ENCODE measurements around the gene TCAIM. TPM values are rescaled to one million over a fixed set of nuclear protein-coding genes. Genes with fewer than 3 reads are reported as not detected.

The TCAIM gene
- total and polyA plus RNA-seq, 2 of the 4 experiments (the other 2 are of a cell fraction) = 11.0 to 21.5 TPM

DNA sequence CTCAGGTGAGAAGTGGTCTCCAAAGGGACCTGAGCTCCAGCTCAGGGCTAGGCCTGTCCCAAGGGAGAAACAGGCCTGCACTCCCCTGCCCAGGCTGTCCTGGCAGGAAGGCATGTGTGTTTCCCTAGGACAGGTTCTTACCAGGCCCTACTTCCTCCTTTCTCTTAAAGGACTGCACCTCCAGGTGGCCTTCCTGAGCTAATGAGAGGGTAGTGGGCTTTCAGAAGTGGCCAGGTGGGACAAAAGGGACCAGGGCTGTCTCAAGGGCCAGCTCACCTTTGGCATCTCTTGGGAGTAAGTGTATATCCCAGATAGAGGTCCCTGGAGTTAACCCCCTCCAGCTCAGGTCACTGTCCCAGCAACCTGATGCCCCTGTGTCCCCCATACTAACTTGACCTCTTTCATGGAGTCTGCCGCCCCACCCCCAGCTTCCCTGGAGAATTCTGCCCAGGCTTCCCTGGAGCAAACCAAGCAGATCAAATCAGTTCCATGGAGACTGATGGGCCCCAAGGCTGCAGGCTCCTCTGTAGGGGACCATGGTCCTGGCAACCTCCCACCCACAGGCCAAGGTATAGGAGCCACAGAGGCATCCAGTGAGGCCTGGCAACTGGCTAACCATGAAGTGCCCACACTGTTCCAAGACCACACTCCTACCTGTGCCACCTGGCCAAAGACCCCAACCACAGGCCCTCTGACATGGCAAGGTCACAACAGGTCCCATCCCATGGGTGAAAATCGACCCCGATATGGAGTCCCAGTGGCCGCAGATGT, 71.3 kb downstream of the TCAIM start:
- Histone ChIP-seq H3K14ac (replicated peaks; ENCODE audit: low read depth, low read length) (no peak overlapping the region), H3K36me3 (ENCODE audit: control insufficient read depth, insufficient read depth, low read length) (no peaks in the 10 kb centered on the region), H3K9ac (ENCODE audit: low read depth, low read length) (no peak overlapping the region), H3K9me3 (ENCODE audit: control insufficient read depth, insufficient read depth, low read length) (no peaks in the 10 kb centered on the region), H3K4me1 (ENCODE audit: control insufficient read depth, insufficient read depth, low read length) (no peaks in the 10 kb centered on the region), H3K23ac (ENCODE audit: low read depth, low read length) (no peak overlapping the region), H2AK5ac (ENCODE audit: low read depth, low read length) (no peak overlapping the region), H2AK9ac (replicated peaks; ENCODE audit: low read depth, low read length, poor library complexity) (peak overlapping the region; percentile 26), H3K9me1 (ENCODE audit: insufficient read depth, low read length) (0 out of 2 replicates have a peak, but pooled peaks cover 5% of the 10 kb centered on the region), H3K56ac (ENCODE audit: extremely low read depth, insufficient read depth, low read length) (no peak overlapping the region), H2BK20ac (ENCODE audit: low read depth, low read length) (no peak overlapping the region), H3K27me3 (ENCODE audit: control insufficient read depth, insufficient read depth, low read length) (no peaks in the 10 kb centered on the region), H2BK5ac (ENCODE audit: low read depth, low read length, poor library complexity, severe bottlenecking) (no peak overlapping the region), H2BK120ac (ENCODE audit: low read depth, low read length) (no peak overlapping the region), H3K18ac (ENCODE audit: low read depth, low read length) (no peak overlapping the region), H4K91ac (ENCODE audit: insufficient read depth, low read depth, low read length) (no peak overlapping the region), H4K8ac (ENCODE audit: low read depth in 2 of 2, low read length in 2 of 2) (no peak overlapping the region), H2AFZ (replicated peaks; ENCODE audit: low read length, poor library complexity) (no peak overlapping the region), H3K4me3 (ENCODE audit: insufficient read depth, low read depth, low read length) (no peak overlapping the region), H4K20me1 (ENCODE audit: insufficient read depth, low read length) (no peaks in the 10 kb centered on the region), H3K27ac (ENCODE audit: insufficient read depth, low read length) (no peak overlapping the region), H2BK15ac (ENCODE audit: low read depth, low read length) (no peak overlapping the region), H3K79me1 (ENCODE audit: low read depth in 1 of 2, low read length in 2 of 2) (no peaks in the 10 kb centered on the region), H4K5ac (ENCODE audit: low read depth, low read length) (no peak overlapping the region), H3K4ac (ENCODE audit: low read depth, low read length) (no peak overlapping the region), H3K4me2 (ENCODE audit: low read depth, low read length) (no peak overlapping the region)
- BruUV-seq (replicated peaks) = no TSS peak
- 80% methylated on average over 1 of the region's 4 CpGs; no CpG with 5 or more reads in 1 of the 2 experiments for WGBS, 2 experiments (ENCODE audit: extremely low coverage in 2 of 2, insufficient read length in 1 of 2)
- ChIA-PET CTCF (interaction anchor here (0.8 kb wide), 1 partner anchor 86 kb away, joined by 3 read pairs; no protein-coding TSS in a partner anchor), POLR2A (ENCODE audit: unreplicated experiment) (no interaction called here)
- in situ Hi-C loops (cut with MboI; ENCODE audit: low sequenced_read_pairs) = no loop called here
- dilution Hi-C loops (cut with HindIII; ENCODE audit: low sequenced_read_pairs, unreplicated experiment) = no loop called here
- TF ChIP-seq RFX5 (IDR thresholded peaks at IDR 0.05; ENCODE audit: low read depth, low read length) (no peak), FOS (IDR thresholded peaks at IDR 0.05; ENCODE audit: low read depth, low read length) (no peak)
- intact Hi-C loops (cut with micrococcal nuclease) = no loop called here
- DNase-seq = no peak
- ATAC-seq (ENCODE audit: low read depth) = no peak
